Kidney glomerular epithelial cell (primary cell): ENCODE results near the gene CCNG1.
"Not testable (repeated sequence)": the region's sequence is repeated elsewhere in the genome, so short reads cannot be mapped to it uniquely, and the experiment has no call there.

ENCODE experiments used
- DNase-seq: peaks from one replicate; lab custom pipeline; 2025; lab: John Stamatoyannopoulos, UW

The CCNG1 gene

GRCh38 chr5:163444526-163444925 lies 7.1 kb downstream of the CCNG1 start:
- DNase-seq = no peak

- no peak for DNase-seq
These were observed 8.0 kb downstream of the CCNG1 start for GRCh38 chr5:163445345-163445744.

DNA sequence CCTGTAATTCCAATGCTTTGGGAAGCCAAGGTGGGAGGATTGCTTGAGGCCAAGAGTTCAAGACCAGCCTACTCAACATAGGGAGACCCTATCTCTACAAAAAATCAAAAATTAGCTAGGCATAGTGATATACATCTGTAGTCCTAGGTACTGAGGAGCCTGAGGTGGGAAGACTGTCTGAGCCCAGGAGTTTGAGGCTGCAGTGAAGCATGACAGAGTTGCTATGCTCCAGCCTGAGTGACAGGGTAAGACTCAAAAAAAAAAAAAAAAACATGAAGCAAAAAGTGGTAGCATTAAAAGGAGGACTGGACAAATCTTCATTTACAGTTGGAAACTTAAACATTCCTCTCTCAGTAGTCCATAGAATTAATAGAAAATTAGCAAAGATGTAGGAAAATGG lies 9.8 kb downstream of the CCNG1 start:
- DNase-seq = no peak

GRCh38 chr5:163447875-163448274 lies 10.5 kb downstream of the CCNG1 start:
- no peak for DNase-seq

DNA sequence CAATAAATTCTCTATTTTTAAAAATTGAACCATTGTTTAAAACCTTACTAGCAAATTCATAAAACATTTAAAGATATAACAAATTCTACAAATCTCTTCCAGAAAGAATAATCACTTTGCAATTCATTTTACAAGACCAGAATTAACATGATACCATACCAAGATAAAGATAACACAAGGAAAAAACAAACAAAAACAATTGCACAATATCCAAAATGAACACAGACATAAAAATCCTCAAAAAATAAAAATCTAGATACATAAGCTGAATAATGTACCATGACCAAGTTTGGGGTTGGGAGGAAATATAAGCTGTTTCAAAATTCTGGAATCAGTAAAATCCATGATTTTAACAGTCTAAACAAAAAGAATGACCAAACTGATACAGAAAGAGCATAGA lies 11.1 kb downstream of the CCNG1 start:
- no peak for DNase-seq

DNA sequence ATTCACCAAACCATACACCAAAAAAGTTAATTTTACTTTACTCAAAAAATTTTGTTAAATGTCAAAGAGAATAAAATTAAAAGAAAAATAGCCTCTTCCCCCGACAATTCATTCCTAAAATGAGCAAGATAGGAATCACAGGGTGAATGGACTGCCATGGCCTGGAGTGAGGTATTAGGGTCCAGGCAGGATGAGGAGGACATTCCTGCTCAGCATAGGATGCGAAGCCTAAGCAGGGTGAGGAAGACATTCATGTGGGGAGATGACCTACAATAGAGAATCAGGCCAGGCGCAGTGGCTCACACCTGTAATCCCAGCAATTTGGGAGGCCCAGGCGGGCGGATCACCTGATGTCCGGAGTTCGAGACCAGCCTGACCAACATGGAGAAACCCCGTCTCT lies 14.1 kb downstream of the CCNG1 start:
- no peak for DNase-seq

DNA sequence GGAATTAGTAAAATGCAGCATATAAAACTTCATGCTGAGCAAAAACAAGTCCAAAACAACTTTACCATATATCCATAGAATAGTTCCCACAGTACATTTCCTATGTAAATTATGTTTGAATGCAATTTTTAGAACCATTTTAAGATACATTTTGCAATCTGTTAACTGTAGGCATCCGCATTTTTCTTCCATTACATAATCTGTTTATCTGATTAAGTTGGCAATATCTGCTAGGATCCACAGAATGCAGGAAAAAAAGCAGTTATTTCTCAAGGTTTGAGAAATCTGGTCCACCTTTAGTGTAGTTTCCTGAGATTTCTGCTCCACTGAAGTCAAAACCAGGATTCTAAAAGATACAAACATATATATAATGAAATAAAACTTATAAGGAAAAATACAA lies 16.3 kb downstream of the CCNG1 start:
- DNase-seq = no peak

DNA sequence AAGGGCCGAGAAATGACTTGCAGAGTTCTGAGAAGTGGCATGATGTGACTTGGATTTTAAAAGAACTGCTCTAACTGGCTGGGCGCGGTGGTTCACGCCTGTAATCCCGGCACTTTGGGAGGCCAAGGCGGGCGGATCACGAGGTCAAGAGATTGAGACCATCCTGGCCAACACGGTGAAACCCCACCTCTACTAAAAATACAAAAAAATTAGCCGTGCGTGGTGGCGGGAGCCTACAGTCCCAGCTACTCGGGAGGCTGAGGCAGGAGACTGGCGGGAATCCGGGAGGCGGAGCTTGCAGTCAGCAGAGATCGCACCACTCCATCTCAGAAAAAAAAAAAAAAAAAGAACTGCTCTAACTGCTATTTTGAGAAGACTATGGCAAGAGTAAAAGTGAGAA lies 18.0 kb downstream of the CCNG1 start:
- not testable (repeated sequence) for DNase-seq

DNA sequence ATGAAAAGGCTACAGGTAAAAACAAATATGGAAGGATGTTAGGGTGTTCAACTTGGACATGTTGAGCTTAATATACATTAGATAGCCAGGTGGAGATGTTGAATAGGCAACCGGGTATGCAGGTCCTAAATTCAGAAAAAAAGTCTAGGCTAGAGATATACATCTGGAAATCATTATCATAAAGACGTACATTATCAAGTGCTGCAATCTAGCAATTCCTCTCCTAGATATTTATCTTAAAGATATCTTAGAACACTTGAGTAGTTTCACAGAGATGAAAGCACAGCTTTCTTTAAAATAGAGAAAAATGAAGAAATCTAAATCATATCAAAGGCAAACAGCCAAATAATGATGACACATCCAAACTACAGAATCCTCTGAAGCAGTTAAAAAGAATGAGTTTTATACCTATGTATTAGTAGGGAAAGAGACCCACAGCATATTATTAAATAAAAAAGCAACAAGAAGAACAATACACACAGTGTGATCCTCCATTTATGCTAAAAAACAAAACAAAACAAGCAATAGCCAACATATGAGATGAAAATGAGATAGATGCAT lies 18.7 kb downstream of the CCNG1 start:
- no peak for DNase-seq

GRCh38 chr5:163456840-163457239 lies 19.4 kb downstream of the CCNG1 start:
- no peak for DNase-seq

GRCh38 chr5:163458778-163459385 lies 21.5 kb downstream of the CCNG1 start:
- DNase-seq = no peak

DNA sequence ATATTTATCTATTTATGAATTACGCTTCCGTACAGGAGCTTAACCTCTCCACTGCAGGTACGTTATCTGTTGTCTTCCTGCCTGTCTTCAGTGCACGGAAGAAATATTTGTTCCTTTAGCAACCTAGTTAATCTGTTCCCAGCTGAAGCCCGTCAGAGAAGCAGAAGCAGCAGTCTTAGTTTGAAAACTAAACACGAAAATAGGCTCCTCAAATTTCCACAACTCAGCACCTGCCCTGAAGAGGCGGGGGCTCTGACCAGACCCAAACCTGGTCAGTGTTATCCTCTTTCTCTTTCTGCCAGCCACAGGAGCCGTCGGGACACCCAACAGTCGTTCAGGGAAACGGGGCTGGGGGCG lies 22.0 kb downstream of the CCNG1 start:
- peak; percentile 41 for DNase-seq

- DNase-seq = peak; percentile 97
These were observed 22.6 kb downstream of the CCNG1 start, which contains the start of gene NUDCD2 for GRCh38 chr5:163459819-163460561. NUDCD2 (minus strand) TSS chr5:163460102; CDS start chr5:163460050, 52 bp downstream.

- no peak for DNase-seq
These were observed 23.3 kb downstream of the CCNG1 start, which contains the start of gene HMMR for GRCh38 chr5:163460562-163461171. HMMR (plus strand) TSS chr5:163460632; CDS start chr5:163460693, 61 bp downstream.

DNA sequence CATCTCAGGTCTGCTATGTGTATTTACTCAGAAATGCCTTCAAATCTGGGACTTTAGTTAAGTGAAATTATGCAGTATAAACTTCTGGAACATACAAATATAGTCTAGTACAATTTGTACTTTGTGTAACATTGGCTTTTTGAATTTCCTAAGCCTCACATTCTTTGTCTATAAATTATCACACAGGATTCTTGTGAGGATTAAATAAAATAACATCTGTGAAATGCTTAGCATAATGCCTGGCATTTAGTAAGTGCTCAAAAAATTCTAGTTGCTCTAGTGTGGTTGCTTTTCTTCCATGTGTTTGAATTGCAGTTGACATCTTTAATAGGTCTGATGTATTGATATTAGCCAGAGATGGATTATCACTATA lies 25.7 kb downstream of the CCNG1 start:
- no peak for DNase-seq

GRCh38 chr5:163467682-163468081 lies 30.3 kb downstream of the CCNG1 start:
- no peak for DNase-seq

GRCh38 chr5:163473635-163474243 lies 36.3 kb downstream of the CCNG1 start:
- peak; percentile 13 for DNase-seq

DNA sequence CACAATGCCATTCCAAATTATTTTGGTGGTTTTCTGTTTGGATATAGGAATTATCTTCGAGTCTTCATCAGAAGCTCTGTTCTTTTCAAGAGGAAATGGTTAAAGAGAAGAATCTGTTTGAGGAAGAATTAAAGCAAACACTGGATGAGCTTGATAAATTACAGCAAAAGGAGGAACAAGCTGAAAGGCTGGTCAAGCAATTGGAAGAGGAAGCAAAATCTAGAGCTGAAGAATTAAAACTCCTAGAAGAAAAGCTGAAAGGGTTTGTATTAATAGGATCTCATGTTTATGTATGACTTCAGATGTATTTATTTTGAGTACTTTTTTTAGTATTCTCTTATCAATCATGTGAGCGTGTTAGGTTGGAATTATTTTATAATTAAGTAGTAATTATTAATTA lies 38.0 kb downstream of the CCNG1 start:
- no peak for DNase-seq

- DNase-seq = no peak
These were observed 41.0 kb downstream of the CCNG1 start for GRCh38 chr5:163478126-163478981.

GRCh38 chr5:163478982-163479271 lies 41.5 kb downstream of the CCNG1 start:
- no peak for DNase-seq

DNA sequence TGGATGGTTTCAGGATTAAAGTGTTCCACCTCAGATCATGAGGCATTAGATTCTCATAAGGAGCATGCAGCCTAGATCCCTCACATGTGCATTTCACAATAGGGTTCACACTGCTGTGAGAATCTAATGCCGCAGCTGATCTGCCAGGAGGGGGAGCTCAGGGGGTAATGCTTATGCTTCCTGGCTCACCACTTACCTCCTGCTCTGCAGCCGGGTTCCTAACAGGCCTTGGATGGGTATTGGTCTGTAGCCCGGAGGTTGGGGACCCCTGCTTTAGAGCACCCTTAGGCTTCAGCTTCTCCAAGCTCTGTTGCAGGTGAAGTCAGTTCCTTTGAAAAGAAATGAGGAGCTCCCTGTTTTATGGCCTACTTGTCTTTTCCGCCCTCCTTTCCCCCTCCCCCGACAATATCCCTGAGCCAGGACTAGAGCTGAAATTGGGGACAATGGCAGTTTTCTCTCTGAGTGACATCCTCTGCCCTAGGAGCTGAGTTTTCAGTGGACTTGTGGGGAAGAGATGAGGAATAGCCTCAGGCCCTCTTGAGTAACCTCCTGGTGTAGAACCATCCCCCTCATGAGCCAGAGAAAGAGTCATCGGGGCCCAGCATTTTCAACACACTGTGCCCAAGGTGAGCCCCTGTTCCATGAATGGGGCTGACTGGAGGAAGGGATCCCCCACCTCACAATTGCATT lies 51.8 kb downstream of the CCNG1 start:
- no peak for DNase-seq
